RWPE1 (cell line): Measurements from ENCODE around the gene CORO7.

Experiments
- CTCF ChIA-PET: fragments of 350-600 bp; sonication (Branson Sonifier 250); formaldehyde crosslinking; extraction: SDS; loops from one replicate; lab custom pipeline; 2021; lab: Yijun Ruan, JAX
- POLR2A ChIA-PET: fragments of 400-600 bp; formaldehyde crosslinking; extraction: SDS; loops from one replicate; lab custom pipeline; 2020; ENCODE audit warnings: antibody characterized with exemption; ENCODE audit not compliant: low non-redundant PET; lab: Yijun Ruan, JAX
- DNase-seq: peaks from one replicate; pipeline ENCODE4 v3.0.0; 2012; ENCODE audit warnings: low spot score
- H3K27ac ChIP-seq: fragments of 450-650 bp; 2 replicates; pipeline ENCODE4 v1.5.1; 2017
- TF ChIP-seq, protein P1 (sequence below): fragments of 450-650 bp; conservative IDR thresholded peaks from 2 replicates; pipeline ENCODE4 v1.5.1; 2017; ENCODE audit warnings: low read depth, mild to moderate bottlenecking

The CORO7 gene

DNA sequence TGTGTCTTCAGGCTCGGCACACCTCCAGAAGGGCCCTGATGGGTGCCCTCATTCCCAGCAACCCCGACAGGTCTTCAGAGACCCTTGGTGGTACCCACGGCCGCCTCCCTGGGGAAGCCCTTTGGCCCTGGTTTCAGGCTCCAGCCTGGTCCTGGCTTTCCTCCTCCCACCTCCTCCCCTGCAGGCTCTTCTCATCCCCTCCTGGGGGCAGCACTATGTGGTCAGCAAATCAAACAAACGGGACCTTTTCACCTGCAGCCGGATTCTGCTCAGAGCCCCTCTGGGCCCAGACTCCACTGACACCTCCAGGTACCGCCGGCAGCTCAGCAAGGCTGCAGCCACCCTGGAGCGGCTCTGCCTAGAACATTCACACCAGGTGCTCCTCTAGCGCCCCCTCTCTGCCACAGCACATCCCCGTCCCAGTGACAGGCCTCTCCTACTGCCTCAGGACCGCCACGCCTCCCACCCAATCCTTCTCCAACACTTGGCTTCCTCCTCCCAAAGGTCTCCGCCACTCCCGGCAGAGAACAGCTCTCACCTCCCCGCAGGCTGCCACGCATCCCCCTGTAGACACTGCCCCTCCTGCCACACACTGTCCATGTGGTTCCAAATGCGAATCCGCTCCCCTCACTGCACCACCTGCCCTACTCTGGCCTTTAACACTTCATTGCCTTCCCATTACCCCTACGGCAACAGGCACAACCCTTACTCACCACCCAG is 12.0 kb downstream of the CORO7 start:
- ChIA-PET CTCF (interaction anchor here (0.6 to 3.7 kb wide), 9 partner anchors 12 to 131 kb away, joined by 3 to 74 read pairs (median 4); partner anchors contain the start of gene PAM16), POLR2A (no interaction called here)
- DNase-seq, result no peak
- TF ChIP-seq, protein P1, sequence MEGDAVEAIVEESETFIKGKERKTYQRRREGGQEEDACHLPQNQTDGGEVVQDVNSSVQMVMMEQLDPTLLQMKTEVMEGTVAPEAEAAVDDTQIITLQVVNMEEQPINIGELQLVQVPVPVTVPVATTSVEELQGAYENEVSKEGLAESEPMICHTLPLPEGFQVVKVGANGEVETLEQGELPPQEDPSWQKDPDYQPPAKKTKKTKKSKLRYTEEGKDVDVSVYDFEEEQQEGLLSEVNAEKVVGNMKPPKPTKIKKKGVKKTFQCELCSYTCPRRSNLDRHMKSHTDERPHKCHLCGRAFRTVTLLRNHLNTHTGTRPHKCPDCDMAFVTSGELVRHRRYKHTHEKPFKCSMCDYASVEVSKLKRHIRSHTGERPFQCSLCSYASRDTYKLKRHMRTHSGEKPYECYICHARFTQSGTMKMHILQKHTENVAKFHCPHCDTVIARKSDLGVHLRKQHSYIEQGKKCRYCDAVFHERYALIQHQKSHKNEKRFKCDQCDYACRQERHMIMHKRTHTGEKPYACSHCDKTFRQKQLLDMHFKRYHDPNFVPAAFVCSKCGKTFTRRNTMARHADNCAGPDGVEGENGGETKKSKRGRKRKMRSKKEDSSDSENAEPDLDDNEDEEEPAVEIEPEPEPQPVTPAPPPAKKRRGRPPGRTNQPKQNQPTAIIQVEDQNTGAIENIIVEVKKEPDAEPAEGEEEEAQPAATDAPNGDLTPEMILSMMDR, result peak; percentile 47; the same call in 1 of the 2 replicates
- H3K27ac ChIP-seq, result peak overlapping the region; percentile 32

DNA sequence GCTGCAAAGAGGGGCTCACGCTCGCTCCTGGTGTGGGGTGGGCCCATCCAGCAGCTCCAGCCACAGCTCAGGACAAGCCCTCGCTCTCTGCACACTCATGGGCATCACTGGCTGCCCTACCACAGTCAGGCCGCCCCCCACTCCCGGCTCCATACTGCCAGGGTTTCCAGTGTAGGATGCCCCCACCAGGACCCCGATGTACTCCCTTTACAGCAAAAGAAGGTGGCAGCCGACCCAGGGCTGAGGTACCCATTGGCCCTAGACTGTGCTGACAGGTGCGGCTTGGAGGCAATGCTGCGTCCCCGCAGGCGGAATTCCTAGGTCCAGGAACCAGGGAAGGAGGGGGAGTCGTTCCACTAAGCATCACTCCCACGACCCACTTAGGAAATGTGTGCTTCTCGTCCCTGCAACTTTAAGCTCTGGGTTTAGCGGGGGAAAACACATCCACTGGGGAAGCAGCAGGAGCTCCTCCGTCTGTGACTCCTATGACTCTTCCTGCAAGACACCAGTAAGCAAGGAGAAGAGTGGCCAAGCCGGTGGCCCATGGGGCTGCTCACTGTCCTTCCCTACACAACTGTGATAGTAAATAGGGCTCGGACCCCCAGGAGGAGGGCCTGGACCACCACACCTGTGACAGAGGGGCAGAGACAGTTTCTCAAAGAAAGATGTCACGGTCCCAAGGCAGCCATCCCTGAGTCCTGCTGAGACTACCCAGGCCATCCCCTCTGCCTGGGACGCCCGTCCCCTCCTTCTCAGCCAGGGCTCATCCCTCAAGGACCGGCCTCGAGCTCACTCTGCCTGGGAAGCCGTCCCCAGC is 13.1 kb downstream of the CORO7 start:
- ChIA-PET CTCF (interaction anchor here (0.6 to 3.7 kb wide), 31 partner anchors 11 to 421 kb away, joined by 3 to 74 read pairs (median 4); partner anchors contain the start of gene PAM16), POLR2A (no interaction called here)
- TF ChIP-seq, protein P1, result no peak
- DNase-seq, result no peak
- peak overlapping the region; percentile 32 for H3K27ac ChIP-seq

DNA sequence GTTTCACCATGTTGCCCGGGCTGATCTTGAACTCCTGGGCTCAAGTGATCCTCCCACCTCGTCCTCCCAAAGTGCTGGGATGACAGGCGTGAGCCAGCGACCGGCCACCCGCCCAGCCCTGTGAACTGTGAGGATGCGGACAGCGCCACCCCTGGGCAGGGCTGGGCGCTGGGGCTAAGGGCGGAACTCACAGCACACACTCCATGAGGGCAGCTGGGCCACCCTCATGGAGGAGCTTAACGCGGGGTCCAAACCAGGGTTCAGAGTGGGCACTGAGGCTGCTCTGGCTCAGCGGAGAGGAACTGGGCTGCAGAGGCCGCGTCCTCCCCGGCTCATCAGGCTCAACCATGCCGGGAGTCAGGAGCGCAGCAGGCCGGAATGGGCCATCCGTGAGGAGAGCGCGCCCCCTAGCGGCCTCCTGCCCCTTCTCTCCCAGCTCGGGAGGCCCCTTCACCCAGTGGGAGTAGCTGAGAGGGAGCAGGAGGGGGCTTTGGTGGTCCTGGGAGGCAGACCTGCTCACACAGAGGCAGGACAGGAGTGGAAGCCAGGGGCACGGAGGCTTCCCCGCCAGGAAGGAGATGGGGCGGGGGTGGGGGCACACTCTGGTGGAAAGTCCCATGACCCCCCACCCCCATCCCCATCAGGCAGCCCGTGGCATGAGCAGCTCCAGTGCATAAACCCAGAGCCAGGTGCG is 13.8 kb downstream of the CORO7 start:
- H3K27ac ChIP-seq, result peak overlapping the region; percentile 41
- peak; percentile 85 for DNase-seq
- TF ChIP-seq, protein P1, result peak; percentile 93
- ChIA-PET POLR2A (no interaction called here), CTCF (interaction anchor here (0.6 to 3.7 kb wide), 37 partner anchors 8 to 473 kb away, joined by 3 to 74 read pairs (median 4); partner anchors contain the start of gene PAM16)

DNA sequence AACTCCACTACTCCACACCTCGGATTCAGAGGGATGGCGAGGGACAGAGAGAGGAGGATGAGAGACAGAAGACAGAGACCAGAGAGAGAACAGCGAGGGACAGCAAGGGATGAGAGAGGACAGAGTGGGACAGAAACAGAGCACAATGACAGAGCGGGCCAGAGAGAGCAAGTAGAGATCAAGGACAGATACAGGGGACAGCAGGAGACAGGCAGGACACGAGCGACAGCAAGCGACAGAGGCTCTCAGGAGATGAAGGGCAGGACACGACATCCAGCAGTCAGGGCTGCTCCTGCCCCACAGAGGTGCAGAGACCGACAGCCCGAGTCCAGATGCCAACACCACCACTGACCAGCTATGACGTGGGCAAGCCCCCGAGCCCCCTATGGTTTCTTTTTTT is 14.9 kb downstream of the CORO7 start:
- H3K27ac ChIP-seq, result peak overlapping the region; percentile 9; the same call in 1 of the 2 replicates
- TF ChIP-seq, protein P1, result no peak
- POLR2A ChIA-PET, result no interaction called here

DNA sequence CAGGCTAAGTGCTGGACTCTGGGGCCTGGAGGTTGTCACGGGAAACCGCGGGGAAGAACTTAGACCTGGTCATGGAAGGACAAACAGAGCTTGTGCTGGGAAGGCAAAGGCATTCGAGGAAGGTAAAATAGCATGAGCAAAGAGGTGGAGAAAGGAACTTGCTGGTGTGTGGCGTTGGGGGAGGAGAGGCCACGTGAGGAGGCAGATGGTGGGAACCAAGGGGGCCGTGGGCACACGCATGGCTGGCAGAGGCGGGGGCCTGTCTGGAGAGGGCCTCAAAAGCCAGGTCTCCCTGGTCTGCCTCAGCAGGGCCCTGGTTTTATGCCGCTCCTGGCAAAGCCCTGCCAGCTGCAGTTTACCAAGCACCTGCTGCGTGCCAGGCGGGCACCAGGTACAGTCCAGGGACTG is 15.3 kb downstream of the CORO7 start:
- TF ChIP-seq, protein P1, result no peak
- POLR2A ChIA-PET, result no interaction called here
- no peak for DNase-seq
- peak overlapping the region; percentile 9; the same call in 1 of the 2 replicates for H3K27ac ChIP-seq
- CTCF ChIA-PET, result interaction anchor here (0.7 to 3.7 kb wide), 4 partner anchors 9 to 459 kb away, joined by 6 to 44 read pairs (median 26); no protein-coding TSS in a partner anchor

More for the DNA sequence above, 14.9 kb downstream of the CORO7 start:
- CTCF ChIA-PET, result interaction anchor here (0.7 to 3.7 kb wide), 12 partner anchors 9 to 458 kb away, joined by 3 to 74 read pairs (median 12); partner anchors contain the start of gene PAM16
- no peak for DNase-seq
